ENCODE results near the gene TMEM218. TPM values are rescaled to one million over a fixed set of nuclear protein-coding genes. Genes with fewer than 3 reads are reported as not detected.

Gene TMEM218
- total RNA-seq, 1 experiment from 2014 or later, result 17.9 TPM

GRCh38 chr11:125069796-125070195 lies 41.6 kb downstream of the TMEM218 start:
- H3K9me3 ChIP-seq (ENCODE audit: control insufficient read depth in 1 of 2, insufficient read depth in 1 of 2, low read depth in 1 of 2, low read length in 2 of 2), result no peaks in the 10 kb centered on the region
- H4K20me1 ChIP-seq (ENCODE audit: insufficient read depth), result no peaks in the 10 kb centered on the region
- intact Hi-C loops (cut with micrococcal nuclease), result no loop called here
- ChIA-PET CTCF (interaction anchor here (0.5 kb wide), 1 partner anchor 13 kb away, joined by 3 read pairs; no protein-coding TSS in a partner anchor), RAD21 (ENCODE audit: low non-redundant PET in 1 of 2, low total read pairs in 2 of 2, uncharacterized antibody in 2 of 2, unreplicated experiment in 2 of 2) (no interaction called here), POLR2A (interaction anchor here (1.6 kb wide), 1 partner anchor 13 kb away, joined by 7 read pairs; no protein-coding TSS in a partner anchor)
- H3K79me2 ChIP-seq (ENCODE audit: insufficient read depth, low read length), result no peaks in the 10 kb centered on the region
- no peak overlapping the region for H3K27ac ChIP-seq (ENCODE audit: low read depth, low read length)
- no peak overlapping the region for H3K9ac ChIP-seq (ENCODE audit: low read length)
- H3K4me2 ChIP-seq (ENCODE audit: low read length), result peak overlapping the region; percentile 72
- DNase-seq (ENCODE audit: low read depth, low spot score), result no peak
- no peak overlapping the region for H3K4me3 ChIP-seq (replicated peaks in 1 of 2; ENCODE audit: low read depth in 1 of 2, low read length in 2 of 2)
- no peaks in the 10 kb centered on the region for H3K36me3 ChIP-seq (ENCODE audit: control insufficient read depth in 1 of 2, insufficient read depth in 2 of 2, low read length in 2 of 2)
- no peaks in the 10 kb centered on the region for H3K27me3 ChIP-seq (ENCODE audit: insufficient read depth, low read length)
- TF ChIP-seq JUND (IDR thresholded peaks at IDR 0.05), result no peak
- TF ChIP-seq YY1 (IDR thresholded peaks at IDR 0.05; ENCODE audit: extremely low read depth, insufficient replicate concordance, low read depth, low read length), result peak; percentile 17
- peak; percentile 32 for ATAC-seq
- peaks cover 20 to 35% of the 10 kb centered on the region in 2 experiments for H3K4me1 ChIP-seq (ENCODE audit: control insufficient read depth in 1 of 2, insufficient read depth in 2 of 2, low read length in 2 of 2)
- H2AFZ ChIP-seq (ENCODE audit: low read depth, low read length, poor library complexity, severe bottlenecking), result no peak overlapping the region
- H3K9me2 ChIP-seq (ENCODE audit: insufficient read depth), result no peaks in the 10 kb centered on the region
- BruUV-seq (replicated peaks), result no TSS peak

GRCh38 chr11:125069008-125069407 lies 42.4 kb downstream of the TMEM218 start:
- ChIA-PET CTCF (no interaction called here), POLR2A (no interaction called here), RAD21 (ENCODE audit: low non-redundant PET in 1 of 2, low total read pairs in 2 of 2, uncharacterized antibody in 2 of 2, unreplicated experiment in 2 of 2) (no interaction called here)
- no peak overlapping the region for H3K4me2 ChIP-seq (ENCODE audit: low read length)
- H3K27ac ChIP-seq (ENCODE audit: low read depth, low read length), result no peak overlapping the region
- TF ChIP-seq REST (IDR thresholded peaks at IDR 0.05; ENCODE audit: low read depth), result no peak
- TF ChIP-seq MAX (IDR thresholded peaks at IDR 0.05), result no peak
- TF ChIP-seq ATF3 (IDR thresholded peaks at IDR 0.05), result no peak
- no peak for TF ChIP-seq SIN3A (IDR thresholded peaks at IDR 0.05; ENCODE audit: low read depth)
- TF ChIP-seq ZFX (IDR thresholded peaks at IDR 0.05), result no peak
- no peak for TF ChIP-seq POLR2A (IDR thresholded peaks at IDR 0.05; ENCODE audit: borderline replicate concordance, extremely low read depth, insufficient read depth, insufficient read length)
- TF ChIP-seq JUND (IDR thresholded peaks at IDR 0.05), result no peak
- TF ChIP-seq CBX3 (IDR thresholded peaks at IDR 0.05; ENCODE audit: low read depth), result no peak
- TF ChIP-seq EZH2phosphoT487 (IDR thresholded peaks at IDR 0.05; ENCODE audit: borderline replicate concordance), result no peak
- TF ChIP-seq CTCF (IDR thresholded peaks at IDR 0.05 in 2 of 3, conservative IDR thresholded peaks at IDR 0.05 in 1 of 3; ENCODE audit: borderline replicate concordance in 1 of 3, insufficient read depth in 1 of 3, low read depth in 2 of 3, low read length in 2 of 3), result no peak
- no peak for TF ChIP-seq YY1 (IDR thresholded peaks at IDR 0.05; ENCODE audit: extremely low read depth, insufficient replicate concordance, low read depth, low read length)
- TF ChIP-seq ELF1 (IDR thresholded peaks at IDR 0.05; ENCODE audit: borderline replicate concordance, low read depth), result no peak
- TF ChIP-seq EZH2 (IDR thresholded peaks at IDR 0.05), result no peak
- no peak for TF ChIP-seq SRF (IDR thresholded peaks at IDR 0.05; ENCODE audit: low read depth)
- TF ChIP-seq ZNF274 (IDR thresholded peaks at IDR 0.05; ENCODE audit: low read depth, low read length), result no peak
- H2AFZ ChIP-seq (ENCODE audit: low read depth, low read length, poor library complexity, severe bottlenecking), result no peak overlapping the region
- peaks cover 20 to 35% of the 10 kb centered on the region in 2 experiments for H3K4me1 ChIP-seq (ENCODE audit: control insufficient read depth in 1 of 2, insufficient read depth in 2 of 2, low read length in 2 of 2)
- intact Hi-C loops (cut with micrococcal nuclease), result no loop called here
- no peaks in the 10 kb centered on the region for H3K9me3 ChIP-seq (ENCODE audit: control insufficient read depth in 1 of 2, insufficient read depth in 1 of 2, low read depth in 1 of 2, low read length in 2 of 2)
- no peak overlapping the region for H3K4me3 ChIP-seq (replicated peaks in 1 of 2; ENCODE audit: low read depth in 1 of 2, low read length in 2 of 2)
- ATAC-seq (no peak), DNase-seq (ENCODE audit: low read depth, low spot score) (no peak)
- no peaks in the 10 kb centered on the region for H4K20me1 ChIP-seq (ENCODE audit: insufficient read depth)
- no TSS peak for BruUV-seq (replicated peaks)
- H3K79me2 ChIP-seq (ENCODE audit: insufficient read depth, low read length), result no peaks in the 10 kb centered on the region
- no peak overlapping the region for H3K9ac ChIP-seq (ENCODE audit: low read length)
- no peaks in the 10 kb centered on the region for H3K9me2 ChIP-seq (ENCODE audit: insufficient read depth)
- H3K36me3 ChIP-seq (ENCODE audit: control insufficient read depth in 1 of 2, insufficient read depth in 2 of 2, low read length in 2 of 2), result no peaks in the 10 kb centered on the region
- H3K27me3 ChIP-seq (ENCODE audit: insufficient read depth, low read length), result no peaks in the 10 kb centered on the region

Measured in HCT116 (cell line).